ENCODE results near the gene PAN2.
"Not testable (repeated sequence)": the region's sequence is repeated elsewhere in the genome, so short reads cannot be mapped to it uniquely, and the experiment has no call there.

The PAN2 gene

GRCh38 chr12:56341616-56342015, 7.8 kb upstream of the PAN2 start:
- DNase-seq (ENCODE audit: low read depth, low spot score) = no peak

GRCh38 chr12:56339158-56339422, 5.3 kb upstream of the PAN2 start:
- no peak for DNase-seq (ENCODE audit: low read depth, low spot score)

- peak; percentile 72 for DNase-seq (ENCODE audit: low read depth, low spot score)
These were observed 4.7 kb upstream of the PAN2 start, which contains the start of gene IL23A for GRCh38 chr12:56338308-56339157. Gene IL23A (plus strand): TSS chr12:56338884. CDS start chr12:56339045, 161 bp downstream.

- no peak for DNase-seq (ENCODE audit: low read depth, low spot score)
These were observed 4.0 kb upstream of the PAN2 start for GRCh38 chr12:56337753-56338251.

GRCh38 chr12:56336361-56337167, 2.8 kb upstream of the PAN2 start:
- no peak for DNase-seq (ENCODE audit: low read depth, low spot score)

- DNase-seq (ENCODE audit: low read depth, low spot score) = not testable (repeated sequence)
These were observed 1.7 kb upstream of the PAN2 start for GRCh38 chr12:56335527-56335926.

- DNase-seq (ENCODE audit: low read depth, low spot score) = no peak
These were observed 642 bp upstream of the PAN2 start for GRCh38 chr12:56334490-56334793.

- DNase-seq (ENCODE audit: low read depth, low spot score) = no peak
These were observed 562 bp downstream of the PAN2 start for GRCh38 chr12:56333197-56333678.

- no peak for DNase-seq (ENCODE audit: low read depth, low spot score)
These were observed 1.1 kb downstream of the PAN2 start for GRCh38 chr12:56332512-56333196.

GRCh38 chr12:56330936-56331490, 2.8 kb downstream of the PAN2 start:
- no peak for DNase-seq (ENCODE audit: low read depth, low spot score)

- no peak for DNase-seq (ENCODE audit: low read depth, low spot score)
These were observed 7.3 kb downstream of the PAN2 start for GRCh38 chr12:56326533-56326932.

- DNase-seq (ENCODE audit: low read depth, low spot score) = no peak
These were observed 7.7 kb downstream of the PAN2 start for GRCh38 chr12:56326126-56326525.

- no peak for DNase-seq (ENCODE audit: low read depth, low spot score)
These were observed 9.6 kb downstream of the PAN2 start for GRCh38 chr12:56324206-56324605.

GRCh38 chr12:56321610-56322009, 12.2 kb downstream of the PAN2 start:
- DNase-seq (ENCODE audit: low read depth, low spot score) = not testable (repeated sequence)

GRCh38 chr12:56321027-56321426, 12.8 kb downstream of the PAN2 start:
- no peak for DNase-seq (ENCODE audit: low read depth, low spot score)

- DNase-seq (ENCODE audit: low read depth, low spot score) = no peak
These were observed 16.1 kb downstream of the PAN2 start for GRCh38 chr12:56317675-56318074.

- DNase-seq (ENCODE audit: low read depth, low spot score) = peak; percentile 85
These were observed 18.0 kb downstream of the PAN2 start, which contains the start of gene CNPY2 for GRCh38 chr12:56315622-56316473. Gene CNPY2 (minus strand): TSS chr12:56315988. CDS start chr12:56315217, 771 bp downstream.

- DNase-seq (ENCODE audit: low read depth, low spot score) = no peak
These were observed 18.6 kb downstream of the PAN2 start for GRCh38 chr12:56315249-56315621.

GRCh38 chr12:56311003-56311402, 22.8 kb downstream of the PAN2 start:
- no peak for DNase-seq (ENCODE audit: low read depth, low spot score)

GRCh38 chr12:56308714-56309113, 25.1 kb downstream of the PAN2 start:
- no peak for DNase-seq (ENCODE audit: low read depth, low spot score)

All from activated CD4-positive, CD25-positive, alpha-beta regulatory T cell treated with anti-CD3 and anti-CD28 coated beads, Interleukin-2, amount 50 U/mL, for 16 hours (primary cell).